ENCODE results near the gene PRTG.
A peak's percentile ranks its signal among the peaks of the same experiment; 100 is the strongest.
"Not testable (repeated sequence)": the region's sequence is repeated elsewhere in the genome, so short reads cannot be mapped to it uniquely, and the experiment has no call there.

Gene PRTG

GRCh38 chr15:55630858-55631257 is 112.1 kb downstream of the PRTG start:
- no peak for DNase-seq (ENCODE audit: low read depth)

DNA sequence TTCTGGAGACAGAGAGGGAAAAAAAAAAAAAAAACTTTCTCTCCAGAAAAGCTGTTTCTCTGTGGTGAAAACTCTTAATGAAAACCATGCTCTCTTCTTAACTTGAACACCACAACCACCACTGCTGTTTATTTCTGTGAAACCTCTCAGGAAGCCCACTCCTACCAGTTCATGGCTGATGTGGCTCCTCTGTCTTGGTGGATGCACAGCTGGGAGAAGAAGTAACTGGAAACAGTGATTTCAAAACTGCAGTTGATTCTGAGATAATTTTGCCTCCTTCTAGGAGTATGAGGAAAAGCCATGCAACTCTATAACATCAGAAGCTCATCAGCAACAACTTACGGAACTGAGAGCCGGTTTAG is 114.6 kb downstream of the PRTG start:
- DNase-seq (ENCODE audit: low read depth) = no peak

- no peak for DNase-seq (ENCODE audit: low read depth)
These were observed 115.1 kb downstream of the PRTG start for GRCh38 chr15:55627730-55628368.

DNA sequence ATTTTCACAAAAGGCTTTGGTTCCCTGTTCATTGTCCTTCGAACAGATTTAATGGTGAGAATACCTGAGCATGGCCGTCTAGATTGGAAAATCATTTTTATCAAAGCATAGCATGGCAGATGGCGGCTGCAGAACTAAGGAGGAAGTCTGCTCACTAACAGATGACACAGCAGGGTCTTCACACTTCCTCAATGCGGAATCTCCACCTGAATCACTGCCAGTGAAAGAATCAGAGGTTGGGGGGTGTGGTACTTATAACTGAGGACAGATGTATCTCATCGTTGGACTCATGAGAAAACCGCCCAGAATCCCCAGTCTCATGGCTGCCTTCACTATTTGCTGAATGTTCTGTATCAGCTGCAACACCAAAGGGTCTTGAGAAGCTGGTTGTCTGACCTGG is 123.2 kb downstream of the PRTG start:
- no peak for DNase-seq (ENCODE audit: low read depth)

DNA sequence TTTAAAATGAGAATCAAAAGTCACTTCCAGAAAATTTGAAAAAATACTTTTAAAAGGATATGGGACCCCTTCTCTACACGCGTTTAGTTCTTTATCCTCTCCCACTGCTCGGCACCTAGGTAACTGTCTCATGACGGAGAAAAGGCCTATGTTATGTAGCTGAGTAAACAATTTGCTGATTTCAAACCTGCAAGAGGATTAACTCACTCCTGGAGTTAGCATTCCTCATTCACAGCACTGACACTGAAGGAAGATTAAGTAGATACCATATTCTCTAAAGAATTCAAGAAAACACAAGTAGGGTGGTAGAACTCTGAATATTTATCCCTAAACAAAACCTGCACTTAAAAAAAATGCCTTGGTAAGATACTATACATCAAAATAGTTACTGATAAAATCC is 124.6 kb downstream of the PRTG start:
- DNase-seq (ENCODE audit: low read depth) = no peak

GRCh38 chr15:55615445-55615844 is 127.5 kb downstream of the PRTG start:
- no peak for DNase-seq (ENCODE audit: low read depth)

GRCh38 chr15:55613727-55614126 is 129.2 kb downstream of the PRTG start:
- DNase-seq (ENCODE audit: low read depth) = no peak

GRCh38 chr15:55606214-55606613 is 136.7 kb downstream of the PRTG start:
- DNase-seq (ENCODE audit: low read depth) = no peak

DNA sequence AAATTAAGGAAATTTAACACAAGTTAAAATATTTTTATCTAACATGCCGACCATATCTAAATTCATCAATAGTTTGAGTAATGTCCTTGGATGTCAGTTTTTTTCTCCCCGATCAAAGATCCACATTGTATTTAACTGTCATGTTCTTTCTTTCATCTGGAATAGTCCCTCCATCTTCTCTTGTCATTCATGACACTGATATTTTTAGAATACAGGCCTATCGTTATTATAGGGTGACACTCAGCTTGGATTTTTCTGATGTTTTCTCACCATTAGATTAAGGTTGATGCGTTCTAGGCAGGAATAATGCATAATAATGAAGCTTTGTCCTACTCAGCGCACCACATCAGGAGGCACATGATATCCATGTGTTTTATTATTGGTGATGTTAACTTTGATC is 141.6 kb downstream of the PRTG start:
- DNase-seq (ENCODE audit: low read depth) = no peak

- DNase-seq (ENCODE audit: low read depth) = no peak
These were observed 143.5 kb downstream of the PRTG start for GRCh38 chr15:55599439-55599838.

- DNase-seq (ENCODE audit: low read depth) = not testable (repeated sequence)
These were observed 149.9 kb downstream of the PRTG start for GRCh38 chr15:55593019-55593418.

DNA sequence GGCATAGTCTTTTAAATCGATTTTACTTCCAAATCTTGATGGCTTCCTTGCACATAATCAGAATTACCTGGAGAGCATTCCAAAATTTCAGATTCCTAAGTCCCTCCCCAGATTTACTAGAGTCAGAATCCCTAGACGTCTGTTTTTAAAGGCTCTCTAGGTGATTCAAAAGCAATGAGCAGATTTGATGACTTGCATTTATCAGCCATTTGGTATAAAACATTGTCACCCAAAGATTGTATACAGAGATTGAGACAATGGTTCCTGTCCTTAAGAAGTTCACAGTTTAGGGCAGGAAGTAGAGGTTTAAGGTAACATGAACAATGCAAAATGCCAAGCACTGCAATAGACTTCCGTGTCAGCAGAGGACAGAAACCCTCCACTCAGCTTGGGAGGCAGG is 152.2 kb downstream of the PRTG start:
- DNase-seq (ENCODE audit: low read depth) = no peak

GRCh38 chr15:55589287-55589686 is 153.7 kb downstream of the PRTG start:
- no peak for DNase-seq (ENCODE audit: low read depth)

- DNase-seq (ENCODE audit: low read depth) = no peak
These were observed 154.2 kb downstream of the PRTG start for GRCh38 chr15:55588815-55589115.

- DNase-seq (ENCODE audit: low read depth) = peak; percentile 5
These were observed 154.7 kb downstream of the PRTG start, which contains the start of gene PYGO1 for GRCh38 chr15:55588070-55588814. Gene PYGO1 (minus strand): TSS chr15:55588345. CDS start chr15:55587883, 462 bp downstream.

GRCh38 chr15:55587321-55588069 is 155.5 kb downstream of the PRTG start:
- DNase-seq (ENCODE audit: low read depth) = no peak

DNA sequence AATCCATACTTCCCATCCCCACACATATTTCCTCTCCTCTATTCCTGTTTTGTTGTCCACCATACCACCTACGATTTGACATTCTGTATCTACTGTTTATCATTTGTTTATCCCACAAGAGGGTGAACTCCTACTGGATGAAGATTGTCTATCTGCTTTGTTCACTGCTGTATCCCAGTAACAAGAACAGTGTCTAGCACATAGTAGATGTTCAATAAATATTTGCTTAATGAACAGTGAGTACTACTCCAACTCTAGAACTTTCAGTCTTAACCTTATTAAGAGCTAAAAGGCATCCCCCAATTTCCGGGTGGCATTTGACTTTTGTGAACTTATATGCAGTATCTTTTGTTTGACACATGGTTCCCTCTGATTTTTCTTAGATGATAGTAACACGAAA is 156.1 kb downstream of the PRTG start:
- DNase-seq (ENCODE audit: low read depth) = no peak

DNA sequence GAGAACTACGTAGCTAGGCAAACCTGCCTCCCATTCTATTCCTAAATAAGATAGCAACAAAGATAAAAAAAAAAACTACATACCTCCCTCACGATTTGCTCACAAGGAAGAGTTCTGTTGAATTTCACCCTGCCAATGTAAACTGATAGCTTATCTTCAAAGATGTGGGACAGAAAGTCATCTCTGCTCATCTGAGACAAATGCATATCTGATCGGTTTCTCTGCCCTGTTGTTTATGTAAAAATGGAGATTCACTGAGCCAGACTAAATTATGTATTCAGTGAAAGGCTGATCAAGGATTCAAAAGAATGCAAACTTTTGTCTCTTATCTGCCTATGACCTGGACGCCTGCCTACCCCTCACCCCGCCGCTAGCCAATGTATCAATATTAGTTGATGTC is 166.0 kb downstream of the PRTG start:
- no peak for DNase-seq (ENCODE audit: low read depth)

- no peak for DNase-seq (ENCODE audit: low read depth)
These were observed 168.9 kb downstream of the PRTG start for GRCh38 chr15:55574096-55574495.

DNA sequence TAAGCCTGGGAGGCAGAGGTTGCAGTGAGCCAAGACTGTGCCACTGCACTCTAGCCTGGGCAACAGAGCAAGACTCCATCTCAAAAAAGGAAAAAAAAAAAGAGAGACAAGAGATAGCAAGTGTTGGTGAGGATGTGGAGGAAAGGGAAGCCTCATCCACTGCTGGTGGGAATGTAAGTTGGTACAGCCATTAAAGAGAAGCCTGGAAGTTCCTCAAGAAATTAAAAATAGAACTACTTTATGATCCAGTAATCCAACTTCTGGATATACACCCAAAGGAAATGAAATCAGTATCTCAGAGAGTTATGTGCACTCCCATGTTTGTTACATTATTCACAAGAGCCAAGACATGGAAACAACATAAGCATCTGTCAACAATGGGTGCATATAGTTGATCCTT is 169.7 kb downstream of the PRTG start:
- no peak for DNase-seq (ENCODE audit: low read depth)

DNA sequence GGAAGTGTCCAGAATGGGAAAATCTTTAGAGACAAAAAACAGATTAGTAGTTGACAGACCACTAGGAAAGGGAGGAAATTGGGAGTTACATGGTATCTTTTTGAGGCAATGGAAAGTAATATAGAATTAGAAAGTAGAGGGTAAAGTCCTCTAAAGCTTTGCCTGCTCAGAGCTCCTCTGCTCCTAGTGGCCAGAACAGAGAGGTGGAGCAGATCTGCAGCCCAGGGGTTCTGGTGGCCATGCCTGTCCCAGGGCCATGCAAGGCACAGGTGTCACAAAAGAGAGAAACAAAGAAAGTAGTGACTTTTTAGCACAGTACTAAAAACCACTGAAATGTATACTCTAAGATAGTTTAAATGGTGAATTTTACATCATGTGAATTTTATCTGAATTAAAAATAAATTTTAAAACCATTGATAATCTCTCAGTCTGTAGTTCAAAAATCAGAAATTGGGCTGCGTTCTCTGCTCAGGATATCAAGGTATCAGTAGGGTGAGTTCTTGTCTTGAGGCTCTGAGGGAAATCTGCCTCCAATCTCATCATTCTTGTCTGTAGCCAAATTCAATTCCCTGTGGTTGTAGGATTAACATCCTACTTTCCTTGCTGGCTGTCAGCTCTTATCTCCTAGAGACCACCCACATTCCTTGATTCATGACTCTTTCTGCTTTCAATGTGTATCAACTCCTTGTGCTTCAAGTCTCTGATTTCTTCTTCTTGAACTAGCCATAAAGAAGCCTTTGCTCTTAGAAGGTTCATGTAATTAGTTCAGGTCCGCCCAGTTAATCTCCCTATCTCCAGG is 178.4 kb downstream of the PRTG start:
- DNase-seq (ENCODE audit: low read depth) = no peak

- DNase-seq (ENCODE audit: low read depth) = no peak
These were observed 180.4 kb downstream of the PRTG start for GRCh38 chr15:55562601-55563000.

Measured in activated T-helper 9 cell treated with anti-CD3 and anti-CD28 coated beads, Interleukin-2, amount 50 U/mL, for 16 hours (primary cell).